ENCODE measurements around the gene EVPL. TPM values are rescaled to one million over a fixed set of nuclear protein-coding genes. Genes with fewer than 3 reads are reported as not detected.

The EVPL gene
- total RNA-seq, 1 experiment from 2014 or later, result 1.3 TPM

DNA sequence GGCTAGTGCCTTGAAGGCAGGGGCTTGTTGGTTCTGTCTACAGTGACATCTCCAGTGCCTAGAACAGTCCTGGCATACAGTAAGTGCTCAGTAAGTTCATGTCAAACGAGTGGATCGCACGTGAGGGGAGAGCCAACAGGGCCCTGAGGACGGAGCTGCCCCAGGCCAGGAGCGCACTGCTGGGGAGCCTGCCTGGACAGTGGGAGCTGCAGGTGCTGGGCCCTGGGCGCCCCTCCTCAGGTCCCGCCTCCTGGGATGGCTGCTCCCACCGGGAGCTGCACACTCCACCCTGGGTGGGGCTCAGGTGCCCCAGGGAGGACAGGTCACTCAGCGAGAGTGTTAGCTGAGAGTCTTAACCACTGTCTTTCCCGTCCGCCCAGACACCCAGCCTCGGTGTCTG lies 1.8 kb downstream of the EVPL start:
- Mint-ChIP-seq H3K4me3 (no peak overlapping the region), H3K36me3 (no peaks in the 10 kb centered on the region), H3K9me3 (no peaks in the 10 kb centered on the region), H3K27me3 (ENCODE audit: low read depth) (no peaks in the 10 kb centered on the region), H3K27ac (no peak overlapping the region), H3K4me1 (peaks cover 20% of the 10 kb centered on the region)
- CTCF ChIA-PET, result interaction anchor here (1.2 to 1.4 kb wide), 2 partner anchors 11 to 25 kb away, joined by 4 to 11 read pairs; partner anchors contain the start of gene CDK3
- POLR2A ChIA-PET, result no interaction called here
- ATAC-seq (no peak), DNase-seq (ENCODE audit: low spot score) (no peak)
- TF ChIP-seq GABPB1 (CRISPR knock-in tag; IDR thresholded peaks at IDR 0.05), result no peak
- TF ChIP-seq CBFB (CRISPR knock-in tag; IDR thresholded peaks at IDR 0.05; ENCODE audit: low read depth), result no peak
- TF ChIP-seq FOXK1 (CRISPR knock-in tag; IDR thresholded peaks at IDR 0.05), result no peak
- no peak for TF ChIP-seq ZNF423 (CRISPR knock-in tag; IDR thresholded peaks at IDR 0.05)
- no peak for TF ChIP-seq RELA (CRISPR knock-in tag; IDR thresholded peaks at IDR 0.05; ENCODE audit: borderline replicate concordance)
- TF ChIP-seq CDX4 (CRISPR knock-in tag; IDR thresholded peaks at IDR 0.05; ENCODE audit: borderline replicate concordance), result no peak
- no peak for TF ChIP-seq ZBTB21 (CRISPR knock-in tag; IDR thresholded peaks at IDR 0.05; ENCODE audit: borderline replicate concordance)
- no peak for TF ChIP-seq MYBL2 (CRISPR knock-in tag; IDR thresholded peaks at IDR 0.05)
- no peak for TF ChIP-seq ZNF281 (CRISPR knock-in tag; IDR thresholded peaks at IDR 0.05)
- no peak for TF ChIP-seq ZNF121 (CRISPR knock-in tag; IDR thresholded peaks at IDR 0.05)
- no peak for TF ChIP-seq CREM (CRISPR knock-in tag; IDR thresholded peaks at IDR 0.05)
- no peak for TF ChIP-seq TCF7 (CRISPR knock-in tag; IDR thresholded peaks at IDR 0.05; ENCODE audit: low read depth)
- no peak for TF ChIP-seq RORB (CRISPR knock-in tag; IDR thresholded peaks at IDR 0.05)
- TF ChIP-seq NR2C2 (CRISPR knock-in tag; IDR thresholded peaks at IDR 0.05), result no peak
- no peak for TF ChIP-seq FOXP1 (CRISPR knock-in tag; IDR thresholded peaks at IDR 0.05; ENCODE audit: borderline replicate concordance)
- TF ChIP-seq ZNF396 (CRISPR knock-in tag; IDR thresholded peaks at IDR 0.05; ENCODE audit: borderline replicate concordance), result no peak
- TF ChIP-seq, protein P1, sequence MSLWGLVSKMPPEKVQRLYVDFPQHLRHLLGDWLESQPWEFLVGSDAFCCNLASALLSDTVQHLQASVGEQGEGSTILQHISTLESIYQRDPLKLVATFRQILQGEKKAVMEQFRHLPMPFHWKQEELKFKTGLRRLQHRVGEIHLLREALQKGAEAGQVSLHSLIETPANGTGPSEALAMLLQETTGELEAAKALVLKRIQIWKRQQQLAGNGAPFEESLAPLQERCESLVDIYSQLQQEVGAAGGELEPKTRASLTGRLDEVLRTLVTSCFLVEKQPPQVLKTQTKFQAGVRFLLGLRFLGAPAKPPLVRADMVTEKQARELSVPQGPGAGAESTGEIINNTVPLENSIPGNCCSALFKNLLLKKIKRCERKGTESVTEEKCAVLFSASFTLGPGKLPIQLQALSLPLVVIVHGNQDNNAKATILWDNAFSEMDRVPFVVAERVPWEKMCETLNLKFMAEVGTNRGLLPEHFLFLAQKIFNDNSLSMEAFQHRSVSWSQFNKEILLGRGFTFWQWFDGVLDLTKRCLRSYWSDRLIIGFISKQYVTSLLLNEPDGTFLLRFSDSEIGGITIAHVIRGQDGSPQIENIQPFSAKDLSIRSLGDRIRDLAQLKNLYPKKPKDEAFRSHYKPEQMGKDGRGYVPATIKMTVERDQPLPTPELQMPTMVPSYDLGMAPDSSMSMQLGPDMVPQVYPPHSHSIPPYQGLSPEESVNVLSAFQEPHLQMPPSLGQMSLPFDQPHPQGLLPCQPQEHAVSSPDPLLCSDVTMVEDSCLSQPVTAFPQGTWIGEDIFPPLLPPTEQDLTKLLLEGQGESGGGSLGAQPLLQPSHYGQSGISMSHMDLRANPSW (CRISPR knock-in tag; conservative IDR thresholded peaks at IDR 0.05; ENCODE audit: low read depth), result no peak
- TF ChIP-seq NFE2L1 (CRISPR knock-in tag; IDR thresholded peaks at IDR 0.05), result no peak
- TF ChIP-seq, protein P2, sequence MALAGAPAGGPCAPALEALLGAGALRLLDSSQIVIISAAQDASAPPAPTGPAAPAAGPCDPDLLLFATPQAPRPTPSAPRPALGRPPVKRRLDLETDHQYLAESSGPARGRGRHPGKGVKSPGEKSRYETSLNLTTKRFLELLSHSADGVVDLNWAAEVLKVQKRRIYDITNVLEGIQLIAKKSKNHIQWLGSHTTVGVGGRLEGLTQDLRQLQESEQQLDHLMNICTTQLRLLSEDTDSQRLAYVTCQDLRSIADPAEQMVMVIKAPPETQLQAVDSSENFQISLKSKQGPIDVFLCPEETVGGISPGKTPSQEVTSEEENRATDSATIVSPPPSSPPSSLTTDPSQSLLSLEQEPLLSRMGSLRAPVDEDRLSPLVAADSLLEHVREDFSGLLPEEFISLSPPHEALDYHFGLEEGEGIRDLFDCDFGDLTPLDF (CRISPR knock-in tag; IDR thresholded peaks at IDR 0.05), result no peak
- TF ChIP-seq ZMAT4 (CRISPR knock-in tag; IDR thresholded peaks at IDR 0.05), result no peak

Data from WTC11 (cell line).